BJ (cell line): Measurements from ENCODE around the gene STIM2. TPM values are rescaled to one million over a fixed set of nuclear protein-coding genes. Genes with fewer than 3 reads are reported as not detected.

ENCODE experiments used
- CTCF ChIA-PET: fragments of 350-600 bp; formaldehyde crosslinking; extraction: SDS; loops from one replicate; lab custom pipeline; 2021; ENCODE audit warnings: antibody characterized with exemption, inconsistent platforms; lab: Yijun Ruan, JAX
- POLR2A ChIA-PET: fragments of 300-600 bp; sonication (Branson Sonifier 250); formaldehyde crosslinking; extraction: SDS; loops from one replicate; lab custom pipeline; 2021; ENCODE audit warnings: antibody characterized with exemption; lab: Charles Lee
- DNase-seq: peaks from one replicate; pipeline ENCODE4 v3.0.0-alpha.2; 2011; ENCODE audit warnings: low read depth
- H3K27me3 ChIP-seq: 2 replicates; pipeline ENCODE4 v1.6.0; 2011; ENCODE audit warnings: low read length; ENCODE audit not compliant: control insufficient read depth, insufficient read depth
- H3K36me3 ChIP-seq: 2 replicates; pipeline ENCODE4 v1.5.1; 2011; ENCODE audit warnings: low read length; ENCODE audit not compliant: control insufficient read depth, insufficient read depth
- H3K4me3 ChIP-seq: 2 replicates; pipeline ENCODE4 v1.5.1; 2011; ENCODE audit warnings: low read depth, mild to moderate bottlenecking, control low read depth, low read length
- polyA plus RNA-seq: library from polyadenylated mRNA; depleted of rRNA; stranded (reverse); fragments of >200 nt; gene quantifications from 2 replicates; pipeline ENCODE4 v1.2.3, GENCODE V29; 2011
- TF ChIP-seq, protein P1 (sequence below): IDR thresholded peaks from 2 replicates; pipeline ENCODE4 v1.5.1; 2011; ENCODE audit warnings: low read depth, mild to moderate bottlenecking, control low read depth, inconsistent platforms, low read length, moderate library complexity; ENCODE audit not compliant: insufficient read depth

Gene STIM2
- polyA plus RNA-seq, 1 experiment: 17.8 TPM

DNA sequence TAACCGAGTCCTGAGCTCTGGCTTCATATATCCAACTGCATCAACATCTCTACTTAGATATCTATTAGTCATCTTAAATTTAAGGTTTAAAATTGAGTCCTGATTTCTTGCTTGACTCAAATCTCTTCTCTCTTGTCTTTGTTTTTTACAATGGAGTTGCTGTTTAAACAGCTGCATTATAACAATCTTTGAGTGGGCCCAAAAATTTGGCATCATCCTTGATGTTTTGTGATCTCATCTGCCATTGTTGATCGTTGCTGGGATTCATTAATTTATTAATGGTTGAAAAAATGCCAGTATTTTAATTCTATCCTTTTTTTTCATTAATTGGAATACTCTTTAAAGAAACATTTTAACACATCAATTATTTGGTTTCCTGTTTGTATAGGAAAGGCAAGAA lies 82.2 kb downstream of the STIM2 start:
- ChIA-PET POLR2A (no interaction called here), CTCF (no interaction called here)
- Histone ChIP-seq H3K4me3 (no peak overlapping the region), H3K27me3 (no peaks in the 10 kb centered on the region), H3K36me3 (no peaks in the 10 kb centered on the region)
- DNase-seq: no peak
- TF ChIP-seq, protein P1, sequence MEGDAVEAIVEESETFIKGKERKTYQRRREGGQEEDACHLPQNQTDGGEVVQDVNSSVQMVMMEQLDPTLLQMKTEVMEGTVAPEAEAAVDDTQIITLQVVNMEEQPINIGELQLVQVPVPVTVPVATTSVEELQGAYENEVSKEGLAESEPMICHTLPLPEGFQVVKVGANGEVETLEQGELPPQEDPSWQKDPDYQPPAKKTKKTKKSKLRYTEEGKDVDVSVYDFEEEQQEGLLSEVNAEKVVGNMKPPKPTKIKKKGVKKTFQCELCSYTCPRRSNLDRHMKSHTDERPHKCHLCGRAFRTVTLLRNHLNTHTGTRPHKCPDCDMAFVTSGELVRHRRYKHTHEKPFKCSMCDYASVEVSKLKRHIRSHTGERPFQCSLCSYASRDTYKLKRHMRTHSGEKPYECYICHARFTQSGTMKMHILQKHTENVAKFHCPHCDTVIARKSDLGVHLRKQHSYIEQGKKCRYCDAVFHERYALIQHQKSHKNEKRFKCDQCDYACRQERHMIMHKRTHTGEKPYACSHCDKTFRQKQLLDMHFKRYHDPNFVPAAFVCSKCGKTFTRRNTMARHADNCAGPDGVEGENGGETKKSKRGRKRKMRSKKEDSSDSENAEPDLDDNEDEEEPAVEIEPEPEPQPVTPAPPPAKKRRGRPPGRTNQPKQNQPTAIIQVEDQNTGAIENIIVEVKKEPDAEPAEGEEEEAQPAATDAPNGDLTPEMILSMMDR: no peak

DNA sequence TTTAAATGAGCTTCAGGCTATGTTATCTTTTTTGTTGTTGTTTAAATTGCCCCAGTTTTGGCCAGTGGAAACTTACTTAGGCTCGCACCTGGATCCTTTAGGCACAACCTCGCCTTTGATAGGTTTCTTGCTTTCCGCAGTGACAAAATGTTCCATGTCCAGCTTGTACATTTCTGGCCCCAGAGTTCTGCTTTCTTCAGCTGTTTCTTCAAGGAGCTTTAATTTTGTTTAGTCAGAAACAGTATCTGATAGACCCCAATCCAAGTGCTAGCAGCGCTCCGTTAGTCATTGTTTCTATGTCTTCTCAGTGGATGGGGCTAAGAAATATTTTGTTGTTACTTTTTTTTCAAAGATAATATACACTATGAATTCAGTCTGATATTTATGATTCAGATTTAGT lies 82.8 kb downstream of the STIM2 start:
- CTCF ChIA-PET: no interaction called here
- Histone ChIP-seq H3K27me3 (no peaks in the 10 kb centered on the region), H3K4me3 (no peak overlapping the region), H3K36me3 (no peaks in the 10 kb centered on the region)
- TF ChIP-seq, protein P1: no peak
- POLR2A ChIA-PET: no interaction called here
- no peak for DNase-seq

DNA sequence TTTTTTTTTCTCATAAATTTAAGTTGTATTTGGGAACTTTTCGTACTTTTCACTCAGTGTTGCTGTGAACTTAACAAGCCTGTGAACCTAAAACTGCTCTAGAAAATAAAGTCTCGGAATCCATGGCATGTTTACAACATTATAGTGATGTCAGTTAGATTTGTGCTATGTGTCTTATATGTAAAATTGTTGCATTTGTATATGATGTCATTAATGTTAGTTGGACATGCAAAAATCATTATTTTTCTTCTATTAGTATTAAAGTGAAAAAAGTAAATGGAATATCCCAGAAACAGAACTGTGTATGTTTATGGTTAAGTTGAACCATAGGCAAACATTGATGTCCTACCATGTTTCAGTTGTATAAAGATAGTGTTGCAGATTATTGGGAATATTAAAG lies 85.2 kb downstream of the STIM2 start:
- H3K4me3 ChIP-seq: no peak overlapping the region
- ChIA-PET POLR2A (no interaction called here), CTCF (no interaction called here)
- no peak for DNase-seq
- TF ChIP-seq, protein P1: no peak
- H3K36me3 ChIP-seq: no peaks in the 10 kb centered on the region
- H3K27me3 ChIP-seq: no peaks in the 10 kb centered on the region

DNA sequence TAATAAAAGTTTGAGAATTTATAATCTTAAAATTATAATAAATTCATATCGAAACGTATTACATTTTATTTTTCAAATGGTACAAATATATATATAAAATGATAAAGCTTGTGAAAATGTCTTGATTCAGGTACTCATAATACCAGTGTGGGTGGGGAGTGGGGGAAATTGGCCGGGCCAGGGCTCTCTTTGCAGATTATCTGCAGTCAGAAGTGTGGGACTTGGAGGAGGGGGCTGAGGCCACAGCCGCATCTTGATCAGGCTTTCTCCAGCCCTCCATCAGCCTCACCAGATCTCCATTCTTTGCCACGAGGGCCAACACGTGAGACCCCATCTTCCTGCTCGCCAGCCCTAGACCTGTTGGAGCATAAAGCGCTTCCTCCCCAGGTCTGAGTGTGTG lies 86.7 kb downstream of the STIM2 start:
- ChIA-PET POLR2A (no interaction called here), CTCF (interaction anchor here (0.9 kb wide), 1 partner anchor 19 kb away, joined by 3 read pairs; no protein-coding TSS in a partner anchor)
- no peaks in the 10 kb centered on the region for H3K36me3 ChIP-seq
- no peak for DNase-seq
- no peak overlapping the region for H3K4me3 ChIP-seq
- no peaks in the 10 kb centered on the region for H3K27me3 ChIP-seq
- TF ChIP-seq, protein P1: no peak

DNA sequence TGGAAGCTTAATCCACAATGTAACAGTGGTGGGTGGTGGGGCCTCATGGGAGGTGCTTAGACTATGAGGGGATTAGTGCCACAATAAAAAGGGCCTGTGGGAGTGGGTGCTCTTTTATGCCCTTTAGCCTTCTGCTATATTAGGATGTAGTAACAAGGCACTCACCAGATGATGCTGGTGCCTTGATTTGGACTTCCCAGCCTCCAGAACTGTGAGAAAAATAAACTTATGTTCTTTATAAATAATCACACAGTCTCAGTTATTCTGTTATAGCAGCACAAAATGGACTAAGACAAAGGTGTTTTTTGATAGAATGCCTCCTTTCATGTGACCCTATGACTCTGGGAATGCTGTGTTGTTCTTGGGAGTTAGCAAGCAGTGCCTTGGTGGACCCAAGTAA lies 89.8 kb downstream of the STIM2 start:
- TF ChIP-seq, protein P1: no peak
- Histone ChIP-seq H3K4me3 (no peak overlapping the region), H3K36me3 (no peaks in the 10 kb centered on the region), H3K27me3 (no peaks in the 10 kb centered on the region)
- no peak for DNase-seq
- POLR2A ChIA-PET: no interaction called here
- CTCF ChIA-PET: no interaction called here
